ENCODE measurements around the gene TAS2R3. TPM values are rescaled to one million over a fixed set of nuclear protein-coding genes. Genes with fewer than 3 reads are reported as not detected.

TAS2R3 gene, protein sequence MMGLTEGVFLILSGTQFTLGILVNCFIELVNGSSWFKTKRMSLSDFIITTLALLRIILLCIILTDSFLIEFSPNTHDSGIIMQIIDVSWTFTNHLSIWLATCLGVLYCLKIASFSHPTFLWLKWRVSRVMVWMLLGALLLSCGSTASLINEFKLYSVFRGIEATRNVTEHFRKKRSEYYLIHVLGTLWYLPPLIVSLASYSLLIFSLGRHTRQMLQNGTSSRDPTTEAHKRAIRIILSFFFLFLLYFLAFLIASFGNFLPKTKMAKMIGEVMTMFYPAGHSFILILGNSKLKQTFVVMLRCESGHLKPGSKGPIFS
- not detected in 2 replicates for polyA plus RNA-seq
- polyA minus RNA-seq: 11.6 and 13.6 TPM in 2 replicates

GRCh38 chr7:141763797-141764196, at the start of gene TAS2R3:
Gene TAS2R3, plus strand, starts transcription at chr7:141764097. Its CDS starts 62 bp downstream, at chr7:141764159.
- H3K27ac ChIP-seq (ENCODE audit: low read length): no peak within 1 kb of the TSS
- H3K4me2 ChIP-seq (ENCODE audit: low read length): no peak within 1 kb of the TSS
- TF ChIP-seq REST (IDR thresholded peaks at IDR 0.05; ENCODE audit: borderline replicate concordance): no peak
- no peak for TF ChIP-seq EP300 (conservative IDR thresholded peaks at IDR 0.05; ENCODE audit: poor library complexity, severe bottlenecking)
- no peak for TF ChIP-seq POLR2AphosphoS5 (IDR thresholded peaks at IDR 0.05)
- no peak for TF ChIP-seq EZH2 (IDR thresholded peaks at IDR 0.05; ENCODE audit: borderline replicate concordance, insufficient read depth, low read length, poor library complexity, severe bottlenecking)
- TF ChIP-seq TAF1 (IDR thresholded peaks at IDR 0.05; ENCODE audit: low read depth): no peak
- TF ChIP-seq, protein P1, sequence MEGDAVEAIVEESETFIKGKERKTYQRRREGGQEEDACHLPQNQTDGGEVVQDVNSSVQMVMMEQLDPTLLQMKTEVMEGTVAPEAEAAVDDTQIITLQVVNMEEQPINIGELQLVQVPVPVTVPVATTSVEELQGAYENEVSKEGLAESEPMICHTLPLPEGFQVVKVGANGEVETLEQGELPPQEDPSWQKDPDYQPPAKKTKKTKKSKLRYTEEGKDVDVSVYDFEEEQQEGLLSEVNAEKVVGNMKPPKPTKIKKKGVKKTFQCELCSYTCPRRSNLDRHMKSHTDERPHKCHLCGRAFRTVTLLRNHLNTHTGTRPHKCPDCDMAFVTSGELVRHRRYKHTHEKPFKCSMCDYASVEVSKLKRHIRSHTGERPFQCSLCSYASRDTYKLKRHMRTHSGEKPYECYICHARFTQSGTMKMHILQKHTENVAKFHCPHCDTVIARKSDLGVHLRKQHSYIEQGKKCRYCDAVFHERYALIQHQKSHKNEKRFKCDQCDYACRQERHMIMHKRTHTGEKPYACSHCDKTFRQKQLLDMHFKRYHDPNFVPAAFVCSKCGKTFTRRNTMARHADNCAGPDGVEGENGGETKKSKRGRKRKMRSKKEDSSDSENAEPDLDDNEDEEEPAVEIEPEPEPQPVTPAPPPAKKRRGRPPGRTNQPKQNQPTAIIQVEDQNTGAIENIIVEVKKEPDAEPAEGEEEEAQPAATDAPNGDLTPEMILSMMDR (IDR thresholded peaks at IDR 0.05; ENCODE audit: poor library complexity, severe bottlenecking): no peak
- no peak for TF ChIP-seq SMC3 (conservative IDR thresholded peaks at IDR 0.05; ENCODE audit: poor library complexity)
- no peak for TF ChIP-seq RAD21 (conservative IDR thresholded peaks at IDR 0.05)
- no peak for TF ChIP-seq MXI1 (conservative IDR thresholded peaks at IDR 0.05; ENCODE audit: poor library complexity, severe bottlenecking)
- no peaks in the 10 kb centered on the region for H3K79me2 ChIP-seq (replicated peaks; ENCODE audit: insufficient read depth, low read length)
- no peaks in the 10 kb centered on the region for H3F3A ChIP-seq (ENCODE audit: insufficient read depth, low read length, poor library complexity, severe bottlenecking)
- H3K9ac ChIP-seq (ENCODE audit: low read length): no peak within 1 kb of the TSS
- no peaks in the 10 kb centered on the region for H3K9me3 ChIP-seq (ENCODE audit: low read length)
- no peaks in the 10 kb centered on the region for H4K20me1 ChIP-seq (ENCODE audit: insufficient read depth)
- H3K27me3 ChIP-seq (ENCODE audit: insufficient read depth, low read depth, low read length): no peaks in the 10 kb centered on the region
- no peak within 1 kb of the TSS for H2AFZ ChIP-seq (ENCODE audit: low read depth, low read length)
- H3K4me3 ChIP-seq (ENCODE audit: low read length): no peak within 1 kb of the TSS
- H3K36me3 ChIP-seq (ENCODE audit: insufficient read depth, low read length): no peaks in the 10 kb centered on the region
- H3K9me2 ChIP-seq (ENCODE audit: insufficient read depth, low read length): no peaks in the 10 kb centered on the region

DNA sequence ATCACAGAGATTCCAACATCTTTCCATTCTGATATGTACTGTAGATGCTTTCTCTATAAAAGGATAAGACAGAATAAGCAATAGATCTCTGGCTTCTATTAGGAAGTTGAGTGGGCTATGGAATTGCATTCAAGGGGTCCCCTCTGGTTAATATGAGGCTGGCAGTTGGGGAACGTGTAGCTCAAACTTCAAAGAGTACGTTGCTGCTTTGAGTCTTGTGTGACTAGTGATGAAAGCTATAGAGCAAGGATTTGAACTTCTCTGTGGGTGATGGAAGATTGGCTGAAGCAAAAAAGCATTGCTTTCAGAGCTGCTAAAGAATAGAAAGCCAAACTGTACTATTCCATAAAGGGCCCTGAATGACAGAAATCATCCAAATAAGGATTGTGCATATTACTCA, 49.3 kb upstream of the TAS2R3 start:
- Histone ChIP-seq H3K4me2 (ENCODE audit: low read length) (no peak overlapping the region), H3K36me3 (ENCODE audit: insufficient read depth, low read length) (no peaks in the 10 kb centered on the region), H2AFZ (ENCODE audit: low read depth, low read length) (no peak overlapping the region), H3K79me2 (replicated peaks; ENCODE audit: insufficient read depth, low read length) (no peaks in the 10 kb centered on the region), H3K9ac (ENCODE audit: low read length) (no peak overlapping the region), H3F3A (ENCODE audit: insufficient read depth, low read length, poor library complexity, severe bottlenecking) (no peaks in the 10 kb centered on the region), H3K27me3 (ENCODE audit: insufficient read depth, low read depth, low read length) (no peaks in the 10 kb centered on the region), H4K20me1 (ENCODE audit: insufficient read depth) (no peaks in the 10 kb centered on the region), H3K9me3 (ENCODE audit: low read length) (no peaks in the 10 kb centered on the region), H3K27ac (ENCODE audit: low read length) (no peak overlapping the region), H3K4me3 (ENCODE audit: low read length) (no peak overlapping the region), H3K9me2 (ENCODE audit: insufficient read depth, low read length) (no peaks in the 10 kb centered on the region)
- TF ChIP-seq MXI1 (conservative IDR thresholded peaks at IDR 0.05; ENCODE audit: poor library complexity, severe bottlenecking) (no peak), REST (IDR thresholded peaks at IDR 0.05; ENCODE audit: borderline replicate concordance) (no peak), EP300 (conservative IDR thresholded peaks at IDR 0.05; ENCODE audit: poor library complexity, severe bottlenecking) (no peak), TAF1 (IDR thresholded peaks at IDR 0.05; ENCODE audit: low read depth) (no peak), RAD21 (conservative IDR thresholded peaks at IDR 0.05) (no peak), POLR2AphosphoS5 (IDR thresholded peaks at IDR 0.05) (no peak), SMC3 (conservative IDR thresholded peaks at IDR 0.05; ENCODE audit: poor library complexity) (no peak)
- TF ChIP-seq, protein P1 (IDR thresholded peaks at IDR 0.05; ENCODE audit: poor library complexity, severe bottlenecking): no peak

Data from neural cell (in vitro differentiated cells).